Measurements from ENCODE around the gene KCNMB2.
"Not testable (repeated sequence)": the region's sequence is repeated elsewhere in the genome, so short reads cannot be mapped to it uniquely, and the experiment has no call there.

Gene KCNMB2

DNA sequence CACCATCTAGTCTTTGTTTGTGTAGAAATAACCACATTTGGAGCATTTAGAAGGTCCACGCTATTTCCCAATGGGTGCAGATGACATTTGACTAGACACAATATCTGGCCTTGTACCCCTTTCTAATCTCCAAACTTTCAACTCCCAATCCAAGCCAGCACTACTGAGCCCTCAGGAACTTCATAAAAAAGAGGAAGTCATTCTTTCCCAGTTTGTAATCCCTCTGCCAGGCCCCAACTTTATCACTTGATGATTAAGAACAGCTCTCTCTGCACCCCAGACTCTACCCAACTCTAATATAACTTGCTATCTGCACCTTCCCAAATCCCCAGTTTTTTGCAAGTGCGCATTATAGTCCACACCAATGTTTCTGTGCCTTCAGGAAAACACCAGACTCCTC, 170.2 kb downstream of the KCNMB2 start:
- no peak for DNase-seq

DNA sequence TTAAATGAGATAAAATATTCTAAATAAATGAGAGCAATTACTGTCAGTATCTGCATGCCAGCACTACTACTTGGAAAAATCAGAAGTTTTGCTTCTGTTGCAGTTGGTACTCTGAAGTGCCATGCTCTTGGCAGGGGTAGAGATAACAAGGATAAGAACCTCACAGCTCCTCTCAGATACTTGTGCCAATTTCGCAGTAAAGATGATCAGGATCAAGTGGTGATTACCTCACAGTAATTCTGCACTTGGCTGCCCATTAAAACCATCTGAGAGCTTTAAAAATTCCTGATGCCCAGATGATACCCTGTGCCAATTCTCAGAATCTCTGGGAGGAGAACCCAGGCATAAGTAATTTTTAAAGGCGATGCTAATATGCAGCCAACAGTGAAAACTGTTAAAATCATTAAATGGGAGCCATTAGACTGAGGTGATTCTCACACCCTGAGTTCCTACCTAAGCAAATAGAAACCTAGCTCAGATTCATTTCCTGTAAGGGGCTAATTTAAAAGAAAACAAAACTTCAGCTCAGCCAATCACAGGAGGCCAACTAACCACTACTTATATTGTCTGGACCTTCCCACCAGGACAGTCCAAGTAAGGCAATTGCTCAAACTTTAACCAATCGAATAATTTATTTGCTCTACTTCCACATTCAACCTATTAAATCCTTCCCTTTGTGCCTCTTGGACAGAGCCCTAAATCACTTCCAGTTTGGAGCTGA, 171.2 kb downstream of the KCNMB2 start:
- no peak for DNase-seq

DNA sequence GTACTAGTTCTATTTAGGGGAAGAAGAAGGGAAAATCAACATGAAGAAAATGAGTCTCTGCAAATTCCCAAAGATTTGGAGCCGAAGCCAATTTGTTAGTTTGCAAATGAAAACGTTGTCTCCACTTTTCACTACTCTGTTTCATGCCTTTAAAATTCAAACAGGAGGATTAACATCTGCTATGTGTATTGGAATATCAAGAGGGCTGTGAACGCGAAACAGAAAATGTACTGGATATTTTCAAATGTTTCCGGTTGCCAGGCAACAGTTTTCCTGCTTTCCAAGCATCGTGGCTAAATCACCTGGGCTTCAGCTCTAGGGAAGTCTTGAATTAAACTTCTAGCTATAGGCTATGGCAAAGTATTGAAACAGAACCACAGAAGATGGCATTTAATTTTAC, 172.8 kb downstream of the KCNMB2 start:
- DNase-seq: no peak

DNA sequence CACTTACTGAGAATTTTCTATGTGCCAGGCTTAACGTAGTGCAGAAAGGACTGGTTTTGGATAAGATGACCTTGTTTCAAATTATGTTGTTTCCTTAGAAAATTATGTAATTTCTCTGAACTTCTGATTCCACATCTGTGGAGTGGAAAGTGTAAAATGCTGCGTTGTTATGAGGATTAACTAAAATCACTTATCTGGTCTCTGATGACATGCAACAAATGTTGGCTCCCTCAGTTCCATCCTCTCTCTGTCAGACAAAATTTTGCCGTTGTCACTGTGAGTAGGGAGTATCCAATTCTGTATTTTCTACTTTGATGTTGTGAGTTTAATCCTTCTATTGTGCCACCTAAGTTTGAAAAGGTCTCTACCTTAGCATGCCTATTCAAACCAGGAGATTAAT, 175.5 kb downstream of the KCNMB2 start:
- DNase-seq: no peak

GRCh38 chr3:178712247-178712646, 176.0 kb downstream of the KCNMB2 start:
- no peak for DNase-seq

DNA sequence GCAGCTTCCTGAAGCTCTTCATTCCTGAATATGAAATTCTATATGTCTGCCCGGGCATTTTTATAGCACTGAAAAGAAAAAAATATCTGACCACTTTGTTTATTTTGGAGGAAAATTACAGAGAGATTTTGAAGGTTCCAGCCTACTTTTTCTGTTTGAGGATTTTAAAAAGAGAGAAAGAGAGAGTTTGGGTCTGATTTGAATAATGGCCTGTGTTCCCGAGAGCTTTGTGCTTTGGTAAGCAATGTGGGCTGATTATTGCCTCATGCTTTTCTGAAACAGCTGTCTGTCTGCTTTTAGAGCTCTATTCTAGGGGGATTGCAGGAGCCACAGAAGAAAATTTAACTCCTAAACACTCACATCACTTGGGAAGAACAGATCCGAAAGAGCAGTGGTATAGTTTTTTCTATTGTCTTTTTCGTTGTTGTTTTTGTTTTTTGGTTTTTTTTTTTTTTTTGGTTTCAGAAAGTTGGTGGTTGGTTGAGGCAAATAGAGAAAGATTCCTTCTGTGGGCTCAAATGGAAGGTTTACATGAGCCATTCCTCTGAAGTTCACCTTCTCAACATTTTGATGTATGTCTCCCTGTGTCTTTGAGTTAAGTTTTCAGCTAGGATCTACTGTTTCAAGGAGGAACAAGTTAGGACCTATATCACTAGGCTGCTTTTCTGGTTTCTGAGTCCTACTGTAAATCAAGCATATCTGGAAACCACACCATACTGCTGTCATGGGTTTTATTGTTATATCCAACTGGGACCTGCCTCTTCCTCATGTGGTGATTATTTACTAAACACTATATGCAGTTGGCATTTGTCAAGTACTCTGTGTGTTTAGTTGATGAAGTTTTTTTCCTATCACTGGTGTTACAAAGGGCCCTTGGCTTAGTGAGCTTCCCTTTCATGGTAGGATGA, 178.9 kb downstream of the KCNMB2 start:
- DNase-seq: no peak

DNA sequence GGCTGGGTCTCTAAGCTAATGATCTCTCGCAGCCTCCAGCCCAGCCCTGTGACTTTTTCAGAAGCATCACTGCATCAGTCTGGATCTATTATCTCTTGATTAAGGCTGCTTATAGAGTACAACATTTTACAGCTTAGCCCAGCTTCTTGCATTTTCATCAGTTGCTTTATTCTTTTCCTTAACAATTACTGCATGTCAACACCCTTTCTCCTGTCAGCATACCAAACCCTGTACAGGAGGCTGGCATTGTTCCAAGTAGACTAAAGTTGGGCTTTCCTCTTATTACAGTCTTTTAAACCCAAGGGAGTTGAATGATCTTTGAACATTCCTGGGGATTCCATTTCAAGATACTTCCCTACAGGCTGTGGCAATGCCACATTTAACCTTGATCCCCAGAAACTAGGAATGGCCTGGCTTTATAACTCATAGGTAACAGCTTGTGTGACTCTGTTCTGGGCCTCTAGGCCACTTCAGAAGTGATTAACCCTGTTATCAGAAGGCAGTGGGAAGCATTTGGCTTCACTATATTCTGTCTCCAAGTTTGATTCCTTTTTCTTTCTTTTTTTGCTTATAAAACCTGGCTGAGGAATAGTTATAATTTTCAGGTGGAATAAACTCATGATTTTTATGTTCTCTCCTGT, 182.9 kb downstream of the KCNMB2 start:
- no peak for DNase-seq

- DNase-seq: no peak
Observed at GRCh38 chr3:178732824-178733223, 196.6 kb downstream of the KCNMB2 start.

- no peak for DNase-seq
Observed at GRCh38 chr3:178735032-178735674, 198.9 kb downstream of the KCNMB2 start.

DNA sequence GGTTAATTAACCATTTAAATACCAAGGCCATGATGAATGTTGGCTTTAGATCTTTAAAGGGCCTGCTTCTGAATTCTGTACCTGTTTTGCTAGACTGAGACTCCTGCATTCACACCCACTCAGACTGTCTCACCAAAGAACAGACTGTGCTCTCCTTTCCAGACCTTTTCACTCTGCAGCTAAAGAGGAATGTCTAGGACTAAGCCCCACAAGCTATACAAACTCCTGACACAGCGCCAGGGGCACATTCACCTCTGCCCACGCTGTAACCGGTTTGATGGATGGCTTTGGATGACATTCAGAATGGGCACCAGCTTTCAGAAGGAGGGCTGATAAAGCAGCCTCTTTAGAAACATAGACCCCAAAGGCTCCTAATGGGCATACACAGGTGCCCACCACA, 200.1 kb downstream of the KCNMB2 start:
- DNase-seq: no peak

- DNase-seq: no peak
Observed at GRCh38 chr3:178739720-178740119, 203.5 kb downstream of the KCNMB2 start.

GRCh38 chr3:178741020-178741419, 204.8 kb downstream of the KCNMB2 start:
- no peak for DNase-seq

DNA sequence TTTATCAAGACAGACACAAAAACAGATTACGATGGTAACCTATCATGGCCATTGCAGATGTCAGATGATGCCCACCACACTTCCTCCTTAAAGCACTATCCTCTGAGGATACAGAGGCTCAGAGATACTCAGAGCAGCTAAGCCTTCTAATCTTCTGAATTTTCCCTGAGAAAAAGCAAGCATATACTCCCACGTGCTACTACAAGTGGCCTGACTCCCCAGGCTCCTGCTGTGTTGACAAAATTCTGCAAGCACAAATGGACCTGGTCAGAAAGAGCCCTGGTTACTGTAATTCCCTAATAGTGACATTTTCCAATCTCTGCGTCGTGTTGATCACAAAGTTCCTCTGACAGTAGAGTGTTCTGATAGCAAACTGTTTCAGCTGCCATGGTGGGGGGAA, 207.1 kb downstream of the KCNMB2 start:
- DNase-seq: no peak

DNA sequence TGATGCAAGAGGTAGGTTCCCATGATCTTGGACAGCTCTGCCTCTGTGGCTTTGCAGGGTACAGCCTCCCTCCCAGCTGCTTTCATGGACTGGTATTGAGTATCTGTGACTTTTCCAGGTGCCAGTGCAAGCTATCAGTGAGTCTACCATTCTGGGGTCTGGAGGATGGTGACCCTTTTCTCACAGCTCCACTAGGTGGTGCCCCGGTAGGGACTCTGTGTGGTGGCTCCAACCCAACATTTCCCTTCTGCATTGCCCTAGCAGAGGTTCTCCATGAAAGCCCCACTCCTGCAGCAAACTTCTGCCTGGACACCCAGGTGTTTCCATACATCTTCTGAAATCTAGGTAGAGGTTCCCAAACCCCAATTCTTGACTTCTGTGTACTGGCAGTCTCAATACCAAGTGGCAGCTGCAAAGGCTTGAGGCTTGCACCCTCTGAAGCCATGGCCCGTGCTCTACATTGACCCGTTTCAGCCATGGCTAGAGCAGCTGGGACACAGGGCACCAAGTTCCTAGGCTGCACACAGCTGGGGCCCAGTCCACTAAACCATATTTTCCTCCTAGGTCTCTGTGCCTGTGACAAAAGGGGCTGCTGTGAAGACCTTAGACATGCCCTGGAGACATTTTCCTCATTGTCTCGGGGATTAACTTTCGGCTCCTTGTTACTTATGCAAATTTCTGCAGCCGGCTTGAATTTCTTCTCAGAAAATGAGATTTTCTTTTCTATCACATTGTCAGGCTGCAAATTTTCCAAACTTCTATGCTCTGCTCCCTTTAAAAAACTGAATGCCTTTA, 209.8 kb downstream of the KCNMB2 start:
- DNase-seq: not testable (repeated sequence)

DNA sequence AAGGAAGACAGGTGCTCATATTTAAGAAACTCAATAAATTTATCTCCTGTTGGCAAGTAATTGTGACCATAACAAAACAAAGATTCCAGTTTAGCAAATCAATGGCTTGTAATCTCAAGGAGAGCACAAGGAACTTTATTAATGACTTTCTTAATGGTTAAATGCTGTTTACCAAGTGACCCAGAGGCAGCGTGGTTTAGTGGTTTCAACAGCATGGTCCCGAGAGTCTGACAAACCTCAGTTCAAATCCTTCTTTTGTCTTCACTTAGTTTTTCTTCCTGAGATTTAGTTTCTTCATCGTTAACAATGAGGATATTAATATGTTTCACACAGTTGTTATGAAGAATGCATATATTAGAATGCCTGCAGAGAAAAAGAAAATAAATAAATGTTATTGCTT, 212.6 kb downstream of the KCNMB2 start:
- no peak for DNase-seq

DNA sequence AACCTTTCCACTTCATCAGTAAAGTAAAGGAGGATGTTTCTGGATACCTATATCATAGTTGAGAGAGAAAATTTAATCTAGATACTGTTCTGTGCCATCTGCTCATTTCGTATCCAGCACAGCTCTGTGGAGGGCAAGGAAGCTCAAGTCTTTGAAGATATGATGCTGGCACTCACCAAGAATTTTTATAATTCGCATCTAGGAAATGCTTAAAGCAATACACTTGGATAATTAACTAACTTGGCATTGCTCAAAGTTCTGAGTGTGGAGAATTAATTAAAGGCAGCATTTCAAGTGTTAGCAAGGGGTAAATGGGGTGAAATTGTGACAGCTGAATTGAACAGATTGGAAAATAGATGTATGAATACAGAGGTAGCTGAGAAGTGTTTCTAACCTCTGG, 213.2 kb downstream of the KCNMB2 start:
- DNase-seq: no peak

- DNase-seq: no peak
Observed at GRCh38 chr3:178750639-178751300, 214.5 kb downstream of the KCNMB2 start.

- DNase-seq: no peak
Observed at GRCh38 chr3:178752843-178753242, 216.6 kb downstream of the KCNMB2 start.

- no peak for DNase-seq
Observed at GRCh38 chr3:178754852-178755510, 218.7 kb downstream of the KCNMB2 start.

- DNase-seq: no peak
Observed at GRCh38 chr3:178761024-178761423, 224.8 kb downstream of the KCNMB2 start.

DNA sequence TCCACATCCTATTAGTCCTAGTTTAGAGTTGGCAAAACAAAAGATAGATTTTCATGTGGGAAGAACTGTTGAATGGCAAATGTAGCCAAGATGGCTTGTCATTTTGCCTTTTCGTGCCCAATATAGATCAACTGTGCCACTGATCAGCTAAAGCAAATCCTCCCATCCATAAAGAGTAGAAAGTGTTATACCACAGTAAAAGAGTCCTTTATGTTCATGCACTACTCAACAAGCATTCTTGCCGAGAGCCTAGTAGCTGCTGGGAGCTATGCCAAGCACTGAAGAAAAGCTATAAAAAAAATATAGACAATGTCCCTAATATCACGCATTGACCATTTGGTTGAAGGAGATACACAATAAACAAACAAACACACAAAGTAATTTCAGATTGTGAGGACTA, 225.2 kb downstream of the KCNMB2 start:
- DNase-seq: no peak
